Esophagus mucosa (tissue), 1 donor: ENCODE measurements around the gene PHACTR4. TPM values are rescaled to one million over a fixed set of nuclear protein-coding genes. Genes with fewer than 3 reads are reported as not detected.
"Not testable (repeated sequence)": the region's sequence is repeated elsewhere in the genome, so short reads cannot be mapped to it uniquely, and the experiment has no call there.

Experiments used
- ATAC-seq: fragments of 200-7000 bp; cut with Tn5 transposase; one replicate; pipeline ENCODE4 v1.9.1; 2020
- total RNA-seq: library from RNA; stranded (reverse); gene quantifications from one replicate; pipeline ENCODE4 v1.2.4, GENCODE V29; 2023
- donor health status: DM: yes; HTN: yes; CAD: no.

The PHACTR4 gene
- total RNA-seq, result 56.3 TPM

DNA sequence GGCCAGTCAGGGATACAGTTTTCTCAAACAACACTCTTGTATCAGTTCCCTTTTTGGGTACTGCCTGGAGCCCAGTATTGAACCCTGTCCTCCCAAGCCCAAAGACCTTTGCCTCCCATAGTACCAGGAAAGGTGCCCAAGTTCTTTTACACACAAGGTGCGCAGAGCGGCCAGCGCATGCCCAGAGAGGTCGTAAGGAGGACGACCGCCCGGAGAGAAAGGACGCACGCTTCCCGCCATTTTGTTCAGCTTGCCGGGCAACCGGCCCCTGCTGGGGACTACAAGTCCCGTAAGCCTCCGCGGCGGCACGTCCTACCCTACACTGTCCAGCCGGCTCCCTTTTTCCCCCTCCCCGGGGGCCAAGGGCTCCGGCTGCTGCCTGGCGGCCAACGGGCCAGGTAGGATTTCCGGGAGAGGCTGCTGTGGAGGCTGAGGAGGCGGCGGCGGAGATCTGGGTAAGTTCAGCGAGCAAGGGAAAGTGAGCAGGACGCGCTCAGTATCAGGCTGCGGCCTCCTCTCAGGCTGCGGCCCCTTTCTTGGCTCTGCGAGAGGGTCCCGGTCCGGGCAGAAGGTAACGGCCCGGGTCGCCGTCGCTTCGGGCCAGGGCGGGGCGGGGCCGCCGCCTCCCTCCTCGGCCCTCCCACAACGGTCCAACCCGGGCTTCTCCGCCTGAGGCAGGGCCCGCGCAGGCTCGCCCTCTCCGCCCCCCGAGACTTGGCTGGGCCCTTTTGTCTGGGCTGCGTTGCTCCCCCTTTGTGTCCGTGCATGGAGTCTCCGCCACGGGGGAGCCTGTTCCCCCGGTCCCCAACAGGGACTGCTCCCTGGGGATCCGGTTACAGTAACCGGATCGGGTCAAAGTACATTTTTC, at the start of gene PHACTR4:
TSS of gene PHACTR4 (plus strand) at position 370 of the 868 bp plus-strand sequence. CDS start 37,708 bp downstream, outside the sequence.
- ATAC-seq, result peak; percentile 86

DNA sequence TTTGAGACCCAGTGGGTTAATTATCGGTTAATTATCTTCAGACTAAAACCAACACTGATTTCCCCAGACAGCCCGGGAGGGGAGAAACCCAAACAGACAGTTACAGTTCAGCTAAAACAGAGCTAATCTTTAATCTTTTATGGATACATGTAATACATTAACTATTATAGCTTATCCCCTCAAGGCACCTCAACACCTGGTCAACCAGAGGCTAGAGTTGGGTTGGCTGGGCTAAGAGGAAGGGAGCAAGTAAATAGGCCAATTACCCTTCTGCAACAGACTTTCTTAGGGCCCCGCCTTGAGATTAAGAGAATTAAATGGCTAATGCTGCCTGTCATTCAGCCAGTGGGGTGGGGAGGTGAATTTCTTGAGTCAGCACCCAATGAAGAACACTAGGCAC, 47.3 kb upstream of the PHACTR4 start:
- peak; percentile 82 for ATAC-seq

- ATAC-seq, result no peak
Observed at GRCh38 chr1:28323720-28324119, 45.8 kb upstream of the PHACTR4 start.

DNA sequence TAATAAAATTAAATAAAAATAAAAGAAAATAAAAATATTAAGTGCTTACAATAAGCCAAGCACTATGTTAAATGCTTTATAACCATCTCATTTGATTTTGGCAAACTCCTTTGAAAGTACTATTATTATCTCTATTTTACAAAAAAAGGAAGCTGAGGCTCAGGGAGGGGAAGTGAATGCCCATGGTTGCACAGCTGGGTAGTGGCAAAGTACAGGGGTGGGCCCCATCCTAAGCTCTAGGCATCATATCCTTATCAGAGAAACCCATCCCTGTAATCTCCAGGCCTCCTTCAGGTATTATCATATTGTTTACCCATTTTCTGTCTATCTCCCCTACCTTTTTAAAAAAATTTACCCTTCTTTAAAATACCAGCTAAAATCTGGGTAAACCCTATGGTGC, 43.0 kb upstream of the PHACTR4 start:
- ATAC-seq, result no peak

GRCh38 chr1:28326984-28327383, 42.6 kb upstream of the PHACTR4 start:
- ATAC-seq, result peak; percentile 53

GRCh38 chr1:28327431-28327830, 42.1 kb upstream of the PHACTR4 start:
- peak; percentile 5 for ATAC-seq

GRCh38 chr1:28328228-28328648, 41.3 kb upstream of the PHACTR4 start:
- no peak for ATAC-seq

DNA sequence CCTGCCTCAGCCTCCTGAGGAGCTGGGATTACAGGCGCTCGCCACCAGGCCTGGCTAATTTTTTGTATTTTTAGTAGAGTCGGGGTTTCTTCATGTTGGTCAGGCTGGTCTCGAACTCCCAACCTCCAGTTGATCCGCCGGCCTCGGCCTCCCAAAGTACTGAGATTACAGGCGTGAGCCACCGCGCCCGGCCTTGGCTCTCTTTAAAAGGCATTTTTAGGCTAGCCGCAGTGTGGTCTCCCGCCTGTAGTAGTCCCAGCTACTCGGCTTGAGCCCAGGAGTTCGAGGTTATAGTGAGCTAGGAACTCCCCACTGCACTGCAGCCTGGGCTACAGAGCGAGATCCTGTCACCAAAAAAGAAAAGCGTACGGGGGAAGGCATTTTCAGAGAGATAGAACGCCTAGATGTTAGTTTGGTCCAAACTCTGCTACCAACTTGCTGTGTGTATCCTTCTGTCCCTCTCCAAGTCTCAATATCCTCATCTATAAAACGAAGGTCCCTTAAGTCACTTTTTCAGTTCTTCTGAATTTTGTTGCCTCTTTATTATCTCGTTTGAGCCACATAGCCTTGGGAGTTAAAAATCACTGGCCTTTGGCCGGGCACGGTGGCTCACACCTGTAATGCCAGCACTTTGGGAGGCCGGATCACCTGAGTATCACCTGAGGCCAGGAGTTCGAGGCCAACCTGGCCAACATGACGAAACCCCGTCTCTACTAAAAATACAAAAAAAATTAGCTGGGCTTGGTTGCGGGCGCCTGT, 40.0 kb upstream of the PHACTR4 start:
- ATAC-seq, result peak; percentile 44

- ATAC-seq, result no peak
Observed at GRCh38 chr1:28338897-28339296, 30.6 kb upstream of the PHACTR4 start.

GRCh38 chr1:28339551-28339950, 30.0 kb upstream of the PHACTR4 start:
- ATAC-seq, result no peak

GRCh38 chr1:28340221-28340974, 29.1 kb upstream of the PHACTR4 start:
- peak; percentile 69 for ATAC-seq

DNA sequence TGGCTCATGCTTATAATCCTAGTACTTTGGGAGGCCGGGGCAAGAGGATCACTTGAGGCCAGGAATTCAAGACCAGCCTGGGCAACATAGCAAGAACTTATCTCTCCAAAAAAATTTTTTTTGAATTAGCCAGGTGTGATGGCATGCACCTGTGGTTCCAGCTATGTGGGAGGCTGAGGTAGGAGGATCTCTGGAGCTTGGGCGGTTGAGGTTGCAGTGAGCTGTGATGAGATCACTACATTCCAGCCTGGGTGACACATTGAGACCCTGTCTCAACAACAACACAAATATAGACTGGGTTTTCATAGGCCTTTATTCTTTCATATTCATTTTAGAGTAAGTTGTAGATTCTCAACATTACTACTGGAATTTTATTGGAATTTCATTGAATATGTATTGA, 27.9 kb upstream of the PHACTR4 start:
- ATAC-seq, result no peak

DNA sequence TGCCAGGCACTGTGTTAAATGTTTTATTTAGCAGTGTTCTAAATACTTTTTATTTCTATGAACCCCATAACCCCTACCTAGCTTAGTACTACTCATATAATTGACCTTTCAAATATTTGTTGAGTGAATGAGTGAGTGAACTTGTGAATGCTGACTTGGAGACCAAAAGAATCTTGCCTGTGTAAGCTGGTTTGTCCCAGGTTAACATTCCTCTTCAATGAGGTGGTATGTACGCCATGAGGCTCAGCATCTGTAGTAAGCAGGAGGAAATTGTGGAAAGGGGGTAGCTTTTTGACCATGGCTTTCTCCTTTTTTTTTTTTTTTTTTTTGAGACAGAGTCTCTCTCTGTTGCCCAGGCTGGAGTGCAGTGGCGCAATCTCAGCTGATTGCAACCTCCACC, 26.1 kb upstream of the PHACTR4 start:
- peak; percentile 36 for ATAC-seq

GRCh38 chr1:28353248-28353810, 16.2 kb upstream of the PHACTR4 start:
- not testable (repeated sequence) for ATAC-seq

DNA sequence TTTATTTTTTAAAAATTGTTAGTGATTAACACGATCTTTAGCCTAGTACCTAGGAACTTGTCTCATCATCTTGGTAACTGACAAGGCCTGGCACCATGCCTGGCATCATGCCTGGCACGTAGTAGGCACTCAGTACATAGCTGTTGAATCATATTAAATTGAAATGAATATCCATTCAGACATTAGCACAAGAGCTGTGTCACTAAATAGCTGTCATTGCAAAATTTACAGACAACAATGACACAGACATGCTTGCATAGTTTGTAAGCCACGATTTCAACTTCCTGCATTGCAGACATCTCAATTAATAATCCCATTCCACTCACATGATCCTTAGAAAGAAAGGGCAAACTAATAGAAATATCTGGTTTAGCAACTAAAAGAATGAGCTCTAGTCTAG, 15.4 kb upstream of the PHACTR4 start:
- ATAC-seq, result peak; percentile 93

GRCh38 chr1:28358716-28359115, 10.8 kb upstream of the PHACTR4 start:
- ATAC-seq, result no peak

GRCh38 chr1:28359592-28360239, 9.8 kb upstream of the PHACTR4 start:
- peak; percentile 51 for ATAC-seq

GRCh38 chr1:28364888-28365287, 4.7 kb upstream of the PHACTR4 start:
- no peak for ATAC-seq

GRCh38 chr1:28365864-28366263, 3.7 kb upstream of the PHACTR4 start:
- peak; percentile 64 for ATAC-seq

- ATAC-seq, result not testable (repeated sequence)
Observed at GRCh38 chr1:28368608-28369007, 932 bp upstream of the PHACTR4 start.

GRCh38 chr1:28370239-28371009, 884 bp downstream of the PHACTR4 start:
- peak; percentile 13 for ATAC-seq
